HUES48 (cell line): ENCODE measurements around the gene SNCA.

Experiments used
- H3K27ac ChIP-seq: one replicate; pipeline ENCODE4 v1.7.0; 2013; ENCODE audit warnings: low read depth, low read length, inconsistent platforms
- H3K27me3 ChIP-seq: 2 replicates; pipeline ENCODE4 v1.6.1; 2013; ENCODE audit warnings: mild to moderate bottlenecking, low read length; ENCODE audit not compliant: control insufficient read depth, insufficient read depth
- H3K36me3 ChIP-seq: 2 replicates; pipeline ENCODE4 v1.6.1; 2013; ENCODE audit warnings: low read length; ENCODE audit not compliant: control insufficient read depth, insufficient read depth
- H3K4me1 ChIP-seq: 2 replicates; pipeline ENCODE4 v1.6.1; 2013; ENCODE audit warnings: mild to moderate bottlenecking, low read length; ENCODE audit not compliant: control insufficient read depth, insufficient read depth
- H3K4me3 ChIP-seq: 2 replicates; pipeline ENCODE4 v1.5.1; 2013; ENCODE audit warnings: mild to moderate bottlenecking, low read depth, low read length
- H3K9ac ChIP-seq: 2 replicates; pipeline ENCODE4 v1.6.1; 2013; ENCODE audit warnings: mild to moderate bottlenecking, low read depth, low read length, moderate library complexity
- H3K9me3 ChIP-seq: 2 replicates; pipeline ENCODE4 v1.6.1; 2013; ENCODE audit warnings: low read length; ENCODE audit not compliant: control insufficient read depth, insufficient read depth

Gene SNCA

DNA sequence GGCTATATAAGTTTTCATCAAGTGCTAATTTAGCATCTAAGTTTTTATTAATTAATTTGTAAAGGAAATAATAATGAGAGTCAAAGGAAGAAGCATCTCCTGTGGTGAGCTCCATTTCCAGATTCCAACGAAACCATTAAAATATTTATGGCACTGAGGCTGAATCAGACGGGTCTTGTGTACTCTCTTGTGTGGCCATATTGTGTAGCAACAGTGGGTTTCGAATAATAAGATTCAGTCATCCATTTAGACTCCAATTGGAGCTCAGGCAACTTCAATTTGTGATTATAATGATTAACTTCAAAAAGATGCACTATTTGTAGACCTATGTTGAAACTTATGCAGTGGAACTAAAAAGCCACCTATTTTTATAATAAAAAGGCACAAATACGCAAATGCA lies 82.4 kb downstream of the SNCA start:
- Histone ChIP-seq H3K4me3 (no peak overlapping the region), H3K9me3 (no peaks in the 10 kb centered on the region), H3K27ac (no peak overlapping the region), H3K9ac (no peak overlapping the region), H3K36me3 (no peaks in the 10 kb centered on the region), H3K4me1 (peaks cover 15% of the 10 kb centered on the region; the same call in 1 of the 2 replicates), H3K27me3 (no peaks in the 10 kb centered on the region)

DNA sequence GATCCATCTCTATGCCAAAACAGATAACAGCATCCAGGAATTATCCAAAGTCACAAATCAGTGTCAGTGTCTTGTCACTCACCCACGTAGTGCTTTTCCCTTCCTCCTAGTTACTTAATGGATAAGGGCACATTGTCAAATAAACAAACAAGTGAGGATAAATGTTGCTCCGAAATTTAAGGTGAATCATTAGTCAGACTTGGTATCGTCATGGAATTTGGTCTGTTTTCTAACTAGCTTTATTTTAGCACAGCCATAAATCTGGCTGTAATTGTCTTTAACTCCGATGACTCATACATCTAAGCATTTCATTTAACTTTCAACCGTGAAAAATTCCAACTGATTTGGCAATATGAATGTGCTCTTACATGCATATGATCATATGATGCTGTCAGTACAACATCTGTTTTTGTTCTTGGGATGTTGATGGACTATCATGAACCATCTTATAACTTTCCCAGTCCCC lies 83.3 kb downstream of the SNCA start:
- Histone ChIP-seq H3K9ac (no peak overlapping the region), H3K36me3 (no peaks in the 10 kb centered on the region), H3K9me3 (no peaks in the 10 kb centered on the region), H3K4me1 (peaks cover 15% of the 10 kb centered on the region; the same call in 1 of the 2 replicates), H3K27ac (no peak overlapping the region), H3K27me3 (no peaks in the 10 kb centered on the region), H3K4me3 (no peak overlapping the region)

DNA sequence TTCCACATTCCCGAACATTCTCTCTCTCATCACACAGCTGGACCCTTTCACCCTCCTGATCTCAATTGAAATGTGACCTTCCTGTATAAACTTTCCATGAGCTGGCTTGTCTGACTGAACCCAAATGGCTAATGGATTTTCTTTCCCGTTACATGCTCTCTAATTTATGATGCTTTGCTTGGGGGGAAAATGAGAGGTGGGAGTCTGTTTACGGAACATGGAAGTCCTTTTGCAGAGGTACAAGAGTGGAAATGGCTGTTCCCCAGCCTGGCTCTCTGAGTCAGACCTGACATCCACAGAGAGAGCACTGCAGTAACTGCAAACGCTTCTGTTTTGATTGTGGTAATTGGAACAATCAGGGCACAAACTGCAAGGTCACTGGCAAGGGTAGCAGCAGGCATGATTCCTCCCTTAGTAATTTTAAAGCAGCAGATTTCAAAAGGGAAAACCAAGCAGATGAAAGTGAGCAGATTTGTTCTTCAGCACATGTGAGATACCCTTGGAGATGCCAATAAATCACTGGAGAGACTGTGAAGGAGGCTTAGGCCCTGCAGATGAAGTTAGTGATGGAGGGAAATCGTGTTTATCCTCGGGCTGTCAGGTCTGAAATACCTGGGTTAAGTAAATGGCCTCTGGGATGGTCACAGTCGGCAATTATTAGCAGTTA lies 83.9 kb downstream of the SNCA start:
- no peaks in the 10 kb centered on the region for H3K27me3 ChIP-seq
- peak overlapping the region; percentile 2 for H3K27ac ChIP-seq
- no peak overlapping the region for H3K9ac ChIP-seq
- no peaks in the 10 kb centered on the region for H3K36me3 ChIP-seq
- H3K9me3 ChIP-seq, result no peaks in the 10 kb centered on the region
- no peak overlapping the region for H3K4me3 ChIP-seq
- peaks cover 15% of the 10 kb centered on the region; the same call in 1 of the 2 replicates for H3K4me1 ChIP-seq

DNA sequence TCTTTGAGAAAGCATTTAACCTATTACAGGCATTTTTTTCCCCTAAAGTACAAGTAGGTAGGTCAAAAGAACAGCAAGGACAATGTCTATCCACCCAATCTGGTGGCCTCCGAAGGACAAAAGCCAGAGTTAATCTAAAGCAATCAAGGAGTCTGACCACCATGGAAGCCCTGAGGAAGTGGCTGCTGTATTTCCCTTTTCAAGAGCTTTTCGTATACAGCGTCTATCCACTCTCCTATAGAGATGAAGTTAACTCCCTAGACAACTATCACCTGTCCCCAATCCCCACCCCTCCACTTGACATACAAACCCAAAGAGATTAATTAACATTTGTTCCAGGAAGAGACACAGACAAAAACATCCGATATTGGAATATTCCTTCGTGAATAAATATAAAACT lies 85.5 kb downstream of the SNCA start:
- H3K4me1 ChIP-seq, result peaks cover 15% of the 10 kb centered on the region; the same call in 1 of the 2 replicates
- no peak overlapping the region for H3K9ac ChIP-seq
- H3K4me3 ChIP-seq, result no peak overlapping the region
- H3K36me3 ChIP-seq, result no peaks in the 10 kb centered on the region
- no peaks in the 10 kb centered on the region for H3K9me3 ChIP-seq
- no peaks in the 10 kb centered on the region for H3K27me3 ChIP-seq
- H3K27ac ChIP-seq, result no peak overlapping the region

GRCh38 chr4:89746377-89746776 lies 90.6 kb downstream of the SNCA start:
- no peaks in the 10 kb centered on the region; the same call in 1 of the 2 replicates for H3K4me1 ChIP-seq
- H3K9ac ChIP-seq, result no peak overlapping the region
- no peak overlapping the region for H3K4me3 ChIP-seq
- no peak overlapping the region for H3K27ac ChIP-seq
- no peaks in the 10 kb centered on the region for H3K27me3 ChIP-seq
- no peaks in the 10 kb centered on the region for H3K9me3 ChIP-seq
- H3K36me3 ChIP-seq, result no peaks in the 10 kb centered on the region

- H3K9me3 ChIP-seq, result no peaks in the 10 kb centered on the region
- H3K27me3 ChIP-seq, result no peaks in the 10 kb centered on the region
- no peaks in the 10 kb centered on the region for H3K36me3 ChIP-seq
- H3K4me1 ChIP-seq, result no peaks in the 10 kb centered on the region; the same call in 1 of the 2 replicates
- no peak overlapping the region for H3K4me3 ChIP-seq
- no peak overlapping the region for H3K27ac ChIP-seq
- no peak overlapping the region for H3K9ac ChIP-seq
Measured at GRCh38 chr4:89745708-89746107, 91.3 kb downstream of the SNCA start.

- no peak overlapping the region for H3K4me3 ChIP-seq
- H3K9ac ChIP-seq, result no peak overlapping the region
- H3K4me1 ChIP-seq, result no peaks in the 10 kb centered on the region; the same call in 1 of the 2 replicates
- H3K27me3 ChIP-seq, result no peaks in the 10 kb centered on the region
- H3K27ac ChIP-seq, result no peak overlapping the region
- H3K9me3 ChIP-seq, result no peaks in the 10 kb centered on the region
- no peaks in the 10 kb centered on the region for H3K36me3 ChIP-seq
Measured at GRCh38 chr4:89744914-89745313, 92.0 kb downstream of the SNCA start.

DNA sequence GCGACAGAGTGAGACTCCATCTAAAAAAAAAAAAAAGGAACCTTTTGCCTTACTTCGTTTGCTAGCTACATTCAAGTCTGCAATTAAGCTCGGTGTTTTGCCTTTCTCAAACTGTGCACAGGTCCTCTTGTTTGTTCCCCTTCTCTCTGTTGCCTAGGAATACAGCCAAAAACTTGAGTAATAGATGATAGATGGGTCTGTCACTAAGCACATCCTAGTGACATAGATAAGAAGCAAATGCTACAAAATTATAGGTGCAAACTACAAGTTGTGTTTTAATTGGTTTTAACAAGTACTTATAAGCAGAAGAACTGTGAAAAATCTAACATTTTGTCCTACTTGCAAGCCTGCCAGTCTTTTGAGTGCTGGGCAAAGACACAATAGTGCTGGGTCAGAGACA lies 95.2 kb downstream of the SNCA start:
- H3K4me3 ChIP-seq, result no peak overlapping the region
- H3K27ac ChIP-seq, result no peak overlapping the region
- H3K36me3 ChIP-seq, result no peaks in the 10 kb centered on the region
- no peaks in the 10 kb centered on the region for H3K27me3 ChIP-seq
- H3K9ac ChIP-seq, result no peak overlapping the region
- H3K4me1 ChIP-seq, result no peaks in the 10 kb centered on the region
- H3K9me3 ChIP-seq, result no peaks in the 10 kb centered on the region

DNA sequence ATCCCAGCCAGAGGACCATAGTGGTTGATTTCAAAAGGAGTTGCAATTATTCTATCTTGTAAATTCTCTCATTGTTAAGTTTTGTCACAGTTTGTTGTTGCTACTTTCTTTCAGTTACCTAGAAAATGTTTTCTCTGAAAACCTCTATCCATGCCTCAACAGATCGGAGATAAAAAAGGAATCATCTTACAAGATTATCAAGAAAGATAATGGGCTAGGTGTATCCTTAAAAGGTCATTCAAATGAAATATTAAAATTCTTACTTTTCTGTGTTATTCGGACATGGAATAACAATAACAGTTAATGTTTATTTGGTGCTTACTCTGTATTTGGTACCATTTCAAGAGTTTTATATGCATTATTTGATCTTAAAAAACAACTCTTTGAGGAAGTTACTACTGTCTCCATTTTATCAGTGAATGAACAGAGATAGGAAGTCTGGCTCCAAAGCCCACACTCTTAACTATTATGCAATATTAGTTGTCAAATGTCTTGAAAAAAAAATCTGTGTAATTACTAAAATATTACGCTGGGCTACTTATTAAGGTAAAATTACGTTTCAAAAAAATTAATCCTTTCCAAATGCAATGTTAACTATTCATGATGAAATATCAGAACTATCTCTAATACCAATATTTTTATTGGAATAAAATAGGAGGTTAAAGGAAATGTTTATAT lies 97.5 kb downstream of the SNCA start:
- no peaks in the 10 kb centered on the region for H3K4me1 ChIP-seq
- H3K27ac ChIP-seq, result no peak overlapping the region
- H3K9ac ChIP-seq, result no peak overlapping the region
- no peaks in the 10 kb centered on the region for H3K36me3 ChIP-seq
- no peaks in the 10 kb centered on the region for H3K9me3 ChIP-seq
- H3K4me3 ChIP-seq, result no peak overlapping the region
- H3K27me3 ChIP-seq, result no peaks in the 10 kb centered on the region

DNA sequence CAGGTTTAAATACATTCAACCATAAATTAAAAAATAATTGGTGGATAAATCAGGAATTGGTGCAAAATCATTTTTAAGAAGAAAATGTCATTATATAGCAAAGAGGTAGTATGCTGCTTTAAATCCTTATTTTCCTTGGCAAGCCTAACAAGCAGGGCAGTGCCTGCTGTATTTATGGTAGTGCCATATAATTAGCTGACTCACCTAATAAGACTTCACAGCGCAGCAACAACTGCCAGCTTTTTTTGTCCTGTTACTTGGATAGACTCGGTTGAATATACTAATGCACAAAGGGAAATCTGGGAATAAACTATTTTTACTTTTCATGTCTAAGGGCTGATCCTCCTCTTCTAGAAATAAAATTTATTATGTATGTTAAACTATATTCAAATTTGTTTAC lies 99.1 kb downstream of the SNCA start:
- Histone ChIP-seq H3K27me3 (no peaks in the 10 kb centered on the region), H3K4me1 (no peaks in the 10 kb centered on the region)

GRCh38 chr4:89733946-89734345 lies 103.0 kb downstream of the SNCA start:
- Histone ChIP-seq H3K27me3 (no peaks in the 10 kb centered on the region), H3K4me1 (no peaks in the 10 kb centered on the region), H3K9me3 (no peaks in the 10 kb centered on the region), H3K4me3 (no peak overlapping the region), H3K27ac (no peak overlapping the region), H3K9ac (no peak overlapping the region), H3K36me3 (no peaks in the 10 kb centered on the region)

More for the DNA sequence above, 99.1 kb downstream of the SNCA start:
- Histone ChIP-seq H3K27ac (no peak overlapping the region), H3K36me3 (no peaks in the 10 kb centered on the region), H3K9me3 (no peaks in the 10 kb centered on the region), H3K4me3 (no peak overlapping the region), H3K9ac (no peak overlapping the region)
